Naive B cell (primary cell): ENCODE measurements around the gene EXOC6B. TPM values are rescaled to one million over a fixed set of nuclear protein-coding genes. Genes with fewer than 3 reads are reported as not detected.

Experiments
- ATAC-seq, 2 donors: fragments of 150-1000 bp; cut with Tn5 transposase; 2 replicates each; pipeline ENCODE4 v1.10.0; 2021; ENCODE audit warnings: low read depth in 2 of 2, mild to moderate bottlenecking in 2 of 2, moderate library complexity in 2 of 2
- DNase-seq: peaks from one replicate; pipeline ENCODE4 v3.0.0; 2022
- H3K27ac Mint-ChIP-seq, 6 donors: one replicate each; pipeline ENCODE4 v1.8.0; 2020 to 2022; ENCODE audit warnings: mild to moderate bottlenecking in 6 of 6, mixed read lengths in 6 of 6, moderate library complexity in 5 of 6, inconsistent platforms in 2 of 6
- H3K27me3 Mint-ChIP-seq, 3 donors: one replicate each; pipeline ENCODE4 v1.8.0; 2021 to 2022; ENCODE audit warnings: mixed read lengths in 3 of 3, mild to moderate bottlenecking in 1 of 3
- H3K36me3 Mint-ChIP-seq, 2 donors: one replicate each; pipeline ENCODE4 v1.8.0; 2020 to 2022; ENCODE audit warnings: mixed read lengths in 2 of 2, inconsistent platforms in 1 of 2, mild to moderate bottlenecking in 1 of 2
- H3K4me1 Mint-ChIP-seq, 3 donors: one replicate each; pipeline ENCODE4 v1.8.0; 2020 to 2022; ENCODE audit warnings: mixed read lengths in 3 of 3, inconsistent platforms in 1 of 3, mild to moderate bottlenecking in 1 of 3, moderate library complexity in 1 of 3
- H3K4me3 Mint-ChIP-seq, 8 donors: one replicate each; pipeline ENCODE4 v1.8.0; 2020 to 2022; ENCODE audit warnings: mild to moderate bottlenecking in 8 of 8, mixed read lengths in 8 of 8, moderate library complexity in 8 of 8, inconsistent platforms in 2 of 8
- H3K9me3 Mint-ChIP-seq, 7 donors: one replicate each; pipeline ENCODE4 v1.8.0; 2020 to 2022; ENCODE audit warnings: mixed read lengths in 7 of 7, mild to moderate bottlenecking in 5 of 7, inconsistent platforms in 2 of 7, moderate library complexity in 1 of 7
- polyA plus RNA-seq, 6 donors: library from polyadenylated mRNA; unstranded; fragments of 300-500 nt; fragmentation: Illumina TruSeq; gene quantifications; one replicate each; pipeline ENCODE4 v1.2.3, GENCODE V29; 2021; ENCODE audit warnings: low read depth in 6 of 6

The EXOC6B gene
- polyA plus RNA-seq, 6 donors from 2014 or later, result 1.8 to 3.0 (median 2.6) TPM; not detected in 1

- no peak for ATAC-seq
- H3K36me3 Mint-ChIP-seq, result peaks cover 0 to 6% of the 10 kb centered on the region in 2 donors
- peak overlapping the region in 5 of 6 donors; percentile 5 to 89 (median 83) for H3K27ac Mint-ChIP-seq
- peak overlapping the region; percentile 94 to 98 (median 96) for H3K4me3 Mint-ChIP-seq
- no peak for DNase-seq
- H3K27me3 Mint-ChIP-seq, result peaks cover 22 to 33% (median 30%) of the 10 kb centered on the region in 3 donors
- H3K9me3 Mint-ChIP-seq, result no peaks in the 10 kb centered on the region
- peaks cover 20 to 27% (median 25%) of the 10 kb centered on the region in 3 donors for H3K4me1 Mint-ChIP-seq
Measured at GRCh38 chr2:72826156-72826477, 284 bp upstream of the EXOC6B start.

GRCh38 chr2:72824224-72824842 is 1.5 kb downstream of the EXOC6B start:
- no peak for DNase-seq
- Mint-ChIP-seq H3K27ac (peak overlapping the region in 3 of 6 donors; percentile 70 to 89 (median 79)), H3K4me1 (peaks cover 20 to 27% (median 25%) of the 10 kb centered on the region in 3 donors), H3K9me3 (no peaks in the 10 kb centered on the region), H3K36me3 (peaks cover 0 to 6% of the 10 kb centered on the region in 2 donors), H3K27me3 (peaks cover 13 to 20% (median 17%) of the 10 kb centered on the region in 3 donors), H3K4me3 (peak overlapping the region; percentile 91 to 97 (median 94))
- no peak for ATAC-seq

GRCh38 chr2:72822794-72823193 is 3.0 kb downstream of the EXOC6B start:
- Mint-ChIP-seq H3K4me1 (peaks cover 20 to 27% (median 26%) of the 10 kb centered on the region in 3 donors), H3K36me3 (peaks cover 4 to 6% of the 10 kb centered on the region in 2 donors), H3K9me3 (no peaks in the 10 kb centered on the region), H3K4me3 (peak overlapping the region in 1 of 8 donors; percentile 56), H3K27ac (no peak overlapping the region), H3K27me3 (peaks cover 9 to 21% (median 13%) of the 10 kb centered on the region in 3 donors)
- DNase-seq (no peak), ATAC-seq (no peak)

GRCh38 chr2:72821983-72822382 is 3.9 kb downstream of the EXOC6B start:
- no peaks in the 10 kb centered on the region for H3K9me3 Mint-ChIP-seq

GRCh38 chr2:72821118-72821517 is 4.7 kb downstream of the EXOC6B start:
- Mint-ChIP-seq H3K27ac (no peak overlapping the region), H3K27me3 (peaks cover 3 to 11% (median 8%) of the 10 kb centered on the region in 3 donors)

More at GRCh38 chr2:72821983-72822382, 3.9 kb downstream of the EXOC6B start:
- Mint-ChIP-seq H3K4me1 (peaks cover 20 to 29% (median 27%) of the 10 kb centered on the region in 3 donors), H3K27ac (no peak overlapping the region), H3K27me3 (peaks cover 9 to 15% (median 9%) of the 10 kb centered on the region in 3 donors), H3K36me3 (peaks cover 4 to 6% of the 10 kb centered on the region in 2 donors), H3K4me3 (peak overlapping the region in 1 of 8 donors; percentile 44)
- ATAC-seq (no peak), DNase-seq (no peak)

GRCh38 chr2:72819501-72819900 is 6.3 kb downstream of the EXOC6B start:
- H3K27ac Mint-ChIP-seq, result no peak overlapping the region
- no peaks in the 10 kb centered on the region for H3K9me3 Mint-ChIP-seq
- ATAC-seq, result no peak
- peaks cover 0 to 8% (median 0%) of the 10 kb centered on the region in 3 donors for H3K27me3 Mint-ChIP-seq
- H3K4me1 Mint-ChIP-seq, result peaks cover 13 to 16% (median 14%) of the 10 kb centered on the region in 3 donors
- peaks cover 0 to 8% of the 10 kb centered on the region in 2 donors for H3K36me3 Mint-ChIP-seq
- no peak for DNase-seq
- H3K4me3 Mint-ChIP-seq, result peak overlapping the region in 1 of 8 donors; percentile 6

More at GRCh38 chr2:72821118-72821517, 4.7 kb downstream of the EXOC6B start:
- H3K36me3 Mint-ChIP-seq, result peaks cover 4 to 5% of the 10 kb centered on the region in 2 donors
- H3K4me3 Mint-ChIP-seq, result peak overlapping the region in 1 of 8 donors; percentile 44
- DNase-seq (no peak), ATAC-seq (no peak)
- H3K4me1 Mint-ChIP-seq, result peaks cover 19 to 29% (median 26%) of the 10 kb centered on the region in 3 donors
- H3K9me3 Mint-ChIP-seq, result no peaks in the 10 kb centered on the region

- H3K9me3 Mint-ChIP-seq, result no peaks in the 10 kb centered on the region
- peaks cover 0 to 8% (median 0%) of the 10 kb centered on the region in 3 donors for H3K27me3 Mint-ChIP-seq
- peaks cover 0 to 8% of the 10 kb centered on the region in 2 donors for H3K36me3 Mint-ChIP-seq
- DNase-seq (no peak), ATAC-seq (no peak)
- H3K27ac Mint-ChIP-seq, result no peak overlapping the region
- peaks cover 0 to 6% (median 4%) of the 10 kb centered on the region in 3 donors for H3K4me1 Mint-ChIP-seq
- no peak overlapping the region for H3K4me3 Mint-ChIP-seq
Measured at GRCh38 chr2:72815655-72816278, 10.1 kb downstream of the EXOC6B start.

- peaks cover 0 to 6% (median 4%) of the 10 kb centered on the region in 3 donors for H3K4me1 Mint-ChIP-seq
- no peak for DNase-seq
- no peak overlapping the region for H3K4me3 Mint-ChIP-seq
- ATAC-seq, result no peak
- H3K9me3 Mint-ChIP-seq, result peaks cover 6 to 13% (median 11%) of the 10 kb centered on the region in 7 donors
- H3K27me3 Mint-ChIP-seq, result peaks cover 0 to 6% (median 0%) of the 10 kb centered on the region in 3 donors
- H3K36me3 Mint-ChIP-seq, result peaks cover 19 to 27% of the 10 kb centered on the region in 2 donors
- no peak overlapping the region for H3K27ac Mint-ChIP-seq
Measured at GRCh38 chr2:72813841-72814240, 12.0 kb downstream of the EXOC6B start.

- no peaks in the 10 kb centered on the region for H3K27me3 Mint-ChIP-seq
- DNase-seq, result no peak
- H3K36me3 Mint-ChIP-seq, result peaks cover 23 to 36% of the 10 kb centered on the region in 2 donors
- H3K4me1 Mint-ChIP-seq, result no peaks in the 10 kb centered on the region
- no peak overlapping the region for H3K27ac Mint-ChIP-seq
- H3K9me3 Mint-ChIP-seq, result peaks cover 9 to 24% (median 19%) of the 10 kb centered on the region in 7 donors
- no peak overlapping the region for H3K4me3 Mint-ChIP-seq
- no peak for ATAC-seq
Measured at GRCh38 chr2:72810165-72810564, 15.7 kb downstream of the EXOC6B start.

- Mint-ChIP-seq H3K36me3 (peaks cover 23 to 36% of the 10 kb centered on the region in 2 donors), H3K4me3 (no peak overlapping the region), H3K4me1 (no peaks in the 10 kb centered on the region), H3K9me3 (peaks cover 9 to 24% (median 19%) of the 10 kb centered on the region in 7 donors), H3K27me3 (no peaks in the 10 kb centered on the region), H3K27ac (no peak overlapping the region)
- no peak for ATAC-seq
- DNase-seq, result no peak
Measured at GRCh38 chr2:72809095-72809494, 16.7 kb downstream of the EXOC6B start.

- Mint-ChIP-seq H3K9me3 (peaks cover 9 to 24% (median 19%) of the 10 kb centered on the region in 7 donors), H3K4me3 (no peak overlapping the region), H3K36me3 (peaks cover 23 to 36% of the 10 kb centered on the region in 2 donors), H3K27me3 (no peaks in the 10 kb centered on the region), H3K27ac (no peak overlapping the region), H3K4me1 (no peaks in the 10 kb centered on the region)
- ATAC-seq (no peak), DNase-seq (no peak)
Measured at GRCh38 chr2:72806280-72806945, 19.4 kb downstream of the EXOC6B start.

- H3K9me3 Mint-ChIP-seq, result peaks cover under 1 to 11% (median 6%) of the 10 kb centered on the region in 7 donors
- H3K27me3 Mint-ChIP-seq, result no peaks in the 10 kb centered on the region
- peaks cover 5 to 16% of the 10 kb centered on the region in 2 donors for H3K36me3 Mint-ChIP-seq
- DNase-seq (no peak), ATAC-seq (no peak)
- no peak overlapping the region for H3K4me3 Mint-ChIP-seq
- no peaks in the 10 kb centered on the region for H3K4me1 Mint-ChIP-seq
- no peak overlapping the region for H3K27ac Mint-ChIP-seq
Measured at GRCh38 chr2:72803626-72804320, 22.1 kb downstream of the EXOC6B start.

GRCh38 chr2:72803151-72803550 is 22.7 kb downstream of the EXOC6B start:
- Mint-ChIP-seq H3K4me3 (no peak overlapping the region), H3K9me3 (peaks cover 0 to 7% (median 3%) of the 10 kb centered on the region in 7 donors), H3K36me3 (peaks cover 3 to 12% of the 10 kb centered on the region in 2 donors), H3K4me1 (no peaks in the 10 kb centered on the region), H3K27me3 (no peaks in the 10 kb centered on the region), H3K27ac (no peak overlapping the region)
- ATAC-seq, result no peak
- no peak for DNase-seq
